Measurements from ENCODE around the gene KIAA0513. TPM values are rescaled to one million over a fixed set of nuclear protein-coding genes. Genes with fewer than 3 reads are reported as not detected.

Gene KIAA0513
- total RNA-seq, 1 experiment from 2014 or later, result 2.9 TPM

DNA sequence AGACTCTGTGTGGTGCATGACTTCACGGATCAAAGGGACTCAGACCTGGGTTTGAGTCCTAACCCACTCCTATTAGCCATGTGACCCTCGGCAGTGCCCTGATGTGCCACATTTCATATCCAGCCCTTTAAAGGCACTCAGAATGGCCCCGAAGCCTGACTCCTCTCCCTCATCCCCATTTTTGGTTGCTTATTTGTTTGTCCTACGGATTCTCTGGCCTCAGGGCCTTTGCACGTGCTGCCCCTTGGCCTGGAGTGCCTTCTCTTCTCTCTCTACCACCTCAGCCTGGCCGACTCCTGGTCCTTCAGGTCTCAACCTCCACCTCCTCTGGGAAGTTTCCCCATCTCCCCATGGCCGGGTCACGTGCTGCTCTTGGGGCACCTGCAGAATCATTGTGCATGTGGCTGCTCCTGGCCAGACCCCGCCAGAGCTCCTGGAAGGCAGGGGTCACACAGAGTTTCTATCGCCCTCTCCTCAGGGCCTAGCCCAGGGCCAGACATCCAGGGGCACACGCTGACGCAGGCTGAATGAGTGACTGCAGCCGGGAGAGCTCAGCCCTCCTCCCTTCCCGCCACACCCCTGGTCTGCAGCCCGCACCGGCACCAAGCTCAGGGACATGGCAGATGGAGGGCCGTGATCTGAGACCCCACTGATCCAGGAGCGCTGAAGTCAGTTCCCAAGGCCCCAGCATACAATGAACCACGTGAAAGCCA is 106.6 kb downstream of the KIAA0513 start:
- DNase-seq (ENCODE audit: low spot score), result no peak

DNA sequence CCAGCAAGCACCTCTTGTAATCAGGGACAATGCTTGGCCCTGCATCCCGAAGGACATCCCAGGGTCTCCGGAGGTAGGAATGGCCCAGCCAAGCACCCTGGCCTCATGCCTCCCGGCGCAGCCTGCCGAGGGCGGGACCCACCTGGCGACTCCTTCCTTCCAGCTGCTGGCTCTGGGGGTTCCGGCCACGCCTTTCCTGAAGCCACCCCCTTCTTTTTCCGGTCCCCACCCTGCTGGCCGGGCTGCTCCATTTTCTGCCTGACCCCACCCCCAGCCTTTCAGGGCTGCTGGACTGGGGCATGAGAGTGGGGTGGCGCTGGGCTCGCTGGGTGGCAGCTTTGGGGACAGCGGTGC is 107.2 kb downstream of the KIAA0513 start:
- DNase-seq (ENCODE audit: low spot score), result no peak

DNA sequence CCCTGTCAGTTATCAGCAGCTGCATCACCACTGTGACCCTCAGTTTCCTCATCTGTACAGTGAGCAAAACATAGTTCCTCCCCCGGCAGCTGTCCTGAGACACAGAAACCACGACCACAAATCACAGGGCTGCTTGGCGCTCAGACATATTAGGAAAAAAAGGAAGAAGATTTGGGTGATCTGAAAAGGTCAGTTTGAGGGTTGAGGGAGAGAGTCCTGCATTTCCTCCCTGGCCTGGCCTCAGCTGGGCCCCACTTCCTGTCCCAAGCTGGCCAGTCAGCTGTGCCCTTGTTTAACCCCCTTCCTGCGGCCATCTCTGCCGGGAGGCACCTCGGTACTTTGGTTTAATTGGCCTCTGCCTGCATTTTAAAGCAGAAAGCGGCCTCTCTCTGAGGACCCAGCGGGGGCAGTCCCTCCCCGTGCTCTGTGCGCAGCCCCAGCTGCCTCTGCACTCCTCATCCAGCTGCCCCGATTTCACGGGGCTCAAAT is 108.7 kb downstream of the KIAA0513 start:
- no peak for DNase-seq (ENCODE audit: low spot score)

DNA sequence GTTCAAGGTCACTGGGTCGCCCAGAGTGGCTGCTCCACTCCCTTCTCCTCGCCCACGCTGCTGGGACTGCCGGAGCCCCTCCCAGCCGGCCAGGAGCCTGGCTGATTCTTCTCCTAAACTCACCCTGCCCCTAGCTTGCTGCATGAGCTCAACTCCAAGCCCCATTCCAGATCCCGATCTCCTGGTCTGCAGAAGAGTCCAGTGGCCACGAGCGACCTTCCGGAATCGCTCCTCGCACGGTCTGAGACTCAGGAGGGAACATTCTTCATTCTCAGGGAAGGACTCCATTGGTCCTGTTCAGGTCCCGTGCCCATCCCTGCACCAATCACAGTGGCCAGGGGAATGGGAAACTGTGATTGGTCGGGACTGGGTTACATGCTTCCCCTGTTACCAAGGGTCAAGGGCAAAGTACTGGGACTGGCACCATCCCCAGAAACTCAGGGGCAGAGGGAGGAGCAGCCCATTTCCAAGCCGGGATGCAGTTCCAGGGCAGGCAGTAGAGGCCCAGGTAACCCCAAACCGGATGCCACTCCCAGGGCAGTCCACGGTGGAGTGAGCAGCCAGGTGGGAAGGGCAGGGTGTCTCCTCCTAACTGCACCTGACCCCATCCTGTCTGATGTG is 109.2 kb downstream of the KIAA0513 start:
- DNase-seq (ENCODE audit: low spot score), result peak; percentile 56

DNA sequence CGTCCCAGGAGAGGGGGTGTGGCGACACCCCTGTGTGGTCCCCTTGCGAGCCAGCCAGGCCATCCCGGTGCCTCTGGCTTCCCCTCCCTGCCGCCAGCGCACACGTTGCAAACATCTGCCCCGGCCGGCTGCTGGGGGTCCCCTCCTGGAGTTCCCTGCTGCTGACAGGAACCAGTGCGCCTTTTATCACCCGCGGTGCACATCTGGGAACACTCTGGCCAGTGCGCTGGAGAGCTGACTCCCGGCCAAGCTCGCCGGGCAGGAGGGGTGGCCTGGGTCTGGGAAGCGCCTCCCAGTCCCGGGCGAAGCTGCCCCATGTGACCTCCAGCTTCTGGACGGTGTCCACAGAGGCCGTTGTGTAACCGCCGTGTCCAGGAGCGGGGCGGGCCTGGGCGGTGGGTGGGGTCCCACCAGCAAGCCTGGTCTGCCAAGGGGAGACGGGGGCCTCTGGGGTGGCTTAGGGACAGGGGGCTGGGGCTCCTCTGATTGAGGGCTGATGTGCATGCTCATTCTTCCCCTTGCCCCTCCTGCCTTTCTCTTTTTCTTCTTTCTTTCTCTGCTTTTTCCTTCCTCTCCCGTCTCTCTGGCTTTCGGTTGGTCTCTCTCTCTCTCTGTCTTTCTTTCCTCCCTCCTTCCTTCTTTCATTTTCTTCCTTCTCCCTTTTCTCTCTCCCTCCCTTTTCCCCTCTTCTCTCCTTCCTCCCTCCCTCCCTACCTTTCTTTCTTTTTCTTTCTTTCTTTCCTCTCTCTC is 109.9 kb downstream of the KIAA0513 start:
- DNase-seq (ENCODE audit: low spot score), result peak; percentile 85

DNA sequence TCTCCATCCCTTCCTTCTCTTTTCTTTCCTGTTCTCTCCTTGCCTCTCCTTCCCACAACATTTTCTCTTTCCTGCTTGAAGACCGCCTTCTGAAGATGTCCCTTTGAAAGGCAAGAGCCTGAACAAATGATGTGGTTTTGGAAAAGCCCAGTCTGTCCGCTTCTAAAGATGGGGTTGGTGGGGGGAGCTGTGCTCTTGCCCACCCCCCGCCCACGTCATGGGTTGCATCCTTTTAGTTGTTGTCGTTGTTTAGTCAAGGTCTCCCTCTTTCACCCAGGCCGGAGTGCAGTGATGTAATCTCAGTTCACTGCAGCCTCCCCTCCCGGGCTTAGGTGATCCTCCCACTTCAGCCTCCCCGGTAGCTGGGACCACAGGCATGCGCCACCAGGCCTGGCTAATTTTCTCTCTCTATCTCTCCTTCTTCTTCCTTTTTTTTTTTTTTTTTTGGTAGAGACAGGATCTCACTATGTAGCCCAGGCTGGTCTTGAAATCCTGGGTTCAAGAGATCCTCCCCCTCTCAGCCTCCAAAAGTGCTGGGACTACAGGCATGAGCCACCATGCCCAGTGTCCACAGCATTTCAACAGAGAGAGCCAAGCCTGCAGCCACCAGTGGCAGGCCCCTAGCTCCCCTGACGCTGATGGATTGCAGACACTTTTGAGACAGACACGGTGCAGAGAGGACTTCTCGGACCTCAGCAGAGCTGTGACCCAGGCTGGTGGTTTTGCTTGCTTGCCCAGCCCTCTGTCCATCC is 110.7 kb downstream of the KIAA0513 start:
- DNase-seq (ENCODE audit: low spot score), result no peak

DNA sequence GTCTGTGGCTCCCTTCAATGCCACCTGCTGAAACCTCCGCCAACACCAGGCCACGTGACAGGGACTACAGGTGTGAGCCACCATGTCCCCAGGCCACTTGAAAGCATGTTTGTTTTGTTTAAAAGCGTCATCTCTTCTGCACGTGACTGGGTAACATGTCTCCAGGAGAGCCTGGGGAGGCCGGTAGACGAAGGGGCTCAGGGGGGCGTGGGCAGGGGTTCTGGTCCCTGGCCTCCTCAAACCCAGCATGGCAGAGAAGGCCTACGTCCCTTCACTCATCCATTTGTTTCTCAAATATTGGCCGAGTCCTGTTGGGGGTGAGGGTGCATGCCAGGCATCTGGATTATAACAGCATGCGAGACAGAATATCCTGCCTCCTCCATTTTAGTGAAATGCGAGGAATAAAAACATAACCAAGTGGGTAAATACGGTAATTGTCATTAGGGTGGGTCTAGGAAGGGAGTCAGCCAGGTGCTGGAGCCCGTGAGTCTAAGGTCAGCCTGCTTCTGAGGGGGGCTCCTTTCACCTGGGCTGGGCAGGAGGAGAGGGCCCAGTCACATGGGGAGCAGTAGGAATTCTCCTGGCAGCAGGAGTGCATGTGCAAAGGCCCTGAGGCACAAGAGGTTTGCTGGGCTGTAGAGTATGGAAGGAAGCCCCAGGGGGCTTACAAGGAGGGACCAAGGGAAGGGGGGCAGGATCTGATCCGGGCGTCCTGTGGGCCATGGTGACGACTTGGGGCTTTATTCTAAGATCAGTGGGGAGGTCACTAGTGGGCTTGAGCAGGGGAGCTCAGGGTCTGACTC is 111.4 kb downstream of the KIAA0513 start:
- DNase-seq (ENCODE audit: low spot score), result no peak

DNA sequence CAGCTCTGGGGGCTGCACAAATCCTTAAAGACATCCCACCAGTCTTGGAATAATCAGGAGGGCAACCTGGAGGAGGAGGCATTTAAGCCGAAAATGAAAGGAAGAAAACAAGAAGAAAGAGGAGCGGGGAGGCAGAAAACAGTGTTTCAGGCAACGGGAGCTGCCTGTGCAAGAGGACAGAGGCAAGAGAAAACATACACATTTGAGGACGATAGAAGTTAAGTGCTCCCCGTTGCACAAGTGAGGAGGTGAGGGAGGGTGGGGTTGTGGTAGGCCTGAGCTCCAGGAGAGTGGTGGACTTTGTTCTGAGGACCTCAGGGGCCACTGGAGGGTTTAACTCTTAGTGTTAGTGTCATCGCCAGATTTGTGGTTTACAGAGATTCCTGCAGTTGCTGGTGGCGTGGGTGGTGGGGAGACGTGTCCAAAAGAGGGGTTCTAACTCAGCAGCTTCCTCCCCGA is 112.3 kb downstream of the KIAA0513 start:
- no peak for DNase-seq (ENCODE audit: low spot score)

DNA sequence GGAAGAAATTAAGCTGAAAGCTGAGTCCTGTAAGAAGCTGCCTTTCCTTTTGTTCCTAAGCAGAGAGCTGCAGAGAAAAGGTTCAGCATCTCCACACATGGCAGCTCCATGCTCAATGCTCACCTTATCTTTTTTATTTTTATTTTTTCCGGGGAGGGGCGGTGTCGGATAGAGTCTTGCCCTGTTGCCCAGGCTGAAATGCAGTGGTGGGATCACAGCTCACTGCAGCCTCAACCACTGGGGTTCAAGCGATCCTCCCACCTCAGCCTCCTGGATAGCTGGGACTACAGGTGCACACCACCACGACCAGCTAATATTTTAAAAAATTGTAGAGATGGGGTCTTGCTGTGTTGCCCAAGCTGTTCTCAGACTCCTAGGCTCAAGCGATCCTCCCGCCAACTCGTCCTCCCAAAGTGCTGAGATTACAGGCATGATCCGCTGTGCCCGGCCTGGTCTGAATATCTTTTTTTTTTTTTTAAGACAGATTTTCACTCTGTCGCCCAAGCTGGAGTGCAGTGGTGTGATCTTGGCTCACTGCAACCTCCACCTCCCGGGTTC is 112.9 kb downstream of the KIAA0513 start:
- no peak for DNase-seq (ENCODE audit: low spot score)

DNA sequence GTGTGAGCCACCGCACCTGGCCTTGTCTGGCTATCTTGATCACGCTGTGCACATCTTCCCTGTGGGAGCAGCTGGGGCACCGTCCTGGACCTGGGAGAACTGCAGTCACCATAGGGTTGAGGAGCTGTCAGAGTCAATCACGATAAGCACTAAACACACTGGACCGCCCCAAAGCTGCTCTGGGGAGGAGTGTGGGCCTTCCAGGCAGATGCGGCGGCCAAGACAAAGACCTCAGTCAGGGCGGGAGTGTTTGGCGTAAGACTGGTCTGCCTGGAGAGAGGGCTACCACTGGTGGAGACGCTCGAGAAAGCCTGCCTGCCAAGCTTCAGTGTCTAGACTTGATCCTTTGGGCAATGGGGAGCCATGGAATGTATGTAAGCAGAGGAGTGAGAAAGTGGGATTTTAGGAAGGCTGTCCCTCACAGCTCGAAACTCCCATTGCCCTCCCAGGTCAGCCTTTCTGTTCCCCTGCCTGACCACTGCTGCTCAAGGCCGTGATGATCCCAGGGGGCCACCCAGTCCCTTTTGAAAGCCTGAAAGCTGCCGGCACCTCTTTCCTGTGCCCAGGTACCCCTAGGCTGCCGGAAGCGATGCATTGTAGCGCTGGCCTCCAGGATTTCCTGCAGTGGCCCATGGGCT is 114.0 kb downstream of the KIAA0513 start:
- no peak for DNase-seq (ENCODE audit: low spot score)

DNA sequence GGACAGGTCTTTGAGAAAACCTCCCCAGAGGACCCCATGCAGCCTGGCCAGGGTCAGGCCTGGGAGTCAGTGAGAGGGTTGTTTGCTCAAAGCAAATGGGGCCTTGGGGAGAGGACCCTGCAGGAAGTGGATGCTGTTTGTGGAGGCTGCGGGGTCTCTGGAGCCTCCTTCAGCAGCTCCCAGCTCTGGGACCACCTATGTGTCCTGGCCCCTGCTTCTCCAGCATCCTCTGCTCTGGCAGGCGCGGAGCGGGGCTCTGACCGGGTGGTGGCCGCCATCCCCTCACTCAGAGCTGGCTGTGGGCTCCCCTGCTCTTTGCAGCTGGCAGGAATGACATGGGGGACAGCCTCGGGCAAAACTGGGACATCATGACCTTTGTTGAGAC is 114.5 kb downstream of the KIAA0513 start:
- DNase-seq (ENCODE audit: low spot score), result no peak

DNA sequence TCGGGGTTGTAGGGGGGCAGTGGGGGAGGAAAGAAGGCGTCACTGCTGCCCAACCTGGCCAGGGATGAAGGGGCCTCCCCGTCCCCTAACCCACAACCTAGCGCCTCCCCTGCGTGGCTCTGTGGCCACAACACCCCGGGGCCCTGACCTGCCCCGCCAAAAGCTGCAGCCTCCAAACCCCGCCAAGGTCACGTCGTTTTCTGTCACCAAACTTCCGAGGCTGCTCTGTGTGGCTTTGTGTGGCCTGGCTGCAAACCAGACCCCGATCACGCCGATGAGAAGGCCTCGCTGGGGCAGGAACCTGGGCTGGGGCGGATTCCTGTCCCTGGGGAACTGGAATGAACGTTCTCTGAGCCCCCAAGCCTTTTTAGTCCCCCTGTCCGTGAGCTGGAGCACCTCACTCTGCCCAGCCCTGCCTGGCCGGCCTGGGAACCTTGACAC is 115.2 kb downstream of the KIAA0513 start:
- DNase-seq (ENCODE audit: low spot score), result no peak

Other genes with a start within 250 kb of the KIAA0513 start
- 5.7 and 10.3 TPM in 2 replicates for gene CRISPLD2, start 207.8 kb upstream of the KIAA0513 start, total RNA-seq (2014; rRNA removed; shearing (Covaris generic))
- gene ZDHHC7, start 16.3 kb upstream of the KIAA0513 start, total RNA-seq (2014; rRNA removed; shearing (Covaris generic)), result 55.0 and 77.6 TPM in 2 replicates
- gene CIBAR2, start 84.7 kb downstream of the KIAA0513 start, total RNA-seq (2014; rRNA removed; shearing (Covaris generic)), result not detected in 2 replicates

Measured in H4 (cell line).